Measurements from ENCODE around the gene RCCD1.

GRCh38 chr15:90918034-90918788, 36.5 kb upstream of the RCCD1 start:
- TF ChIP-seq POLR2AphosphoS5 (IDR thresholded peaks at IDR 0.05; ENCODE audit: low read depth, low read length) (no peak), EZH2 (IDR thresholded peaks at IDR 0.05; ENCODE audit: low read depth, low read length, severe bottlenecking) (no peak), HDAC2 (IDR thresholded peaks at IDR 0.05; ENCODE audit: borderline replicate concordance in 1 of 2, low read depth in 2 of 2, low read length in 2 of 2) (no peak), SP2 (IDR thresholded peaks at IDR 0.05; ENCODE audit: low read length) (no peak), MAX (IDR thresholded peaks at IDR 0.05) (no peak), CTCF (IDR thresholded peaks at IDR 0.05; ENCODE audit: control extremely low read depth in 1 of 3, insufficient read depth in 1 of 3, low read depth in 1 of 3, low read length in 3 of 3) (no peak), RBBP5 (IDR thresholded peaks at IDR 0.05; ENCODE audit: borderline replicate concordance, low read depth, low read length) (no peak), RAD21 (IDR thresholded peaks at IDR 0.05 in 1 of 2, conservative IDR thresholded peaks at IDR 0.05 in 1 of 2; ENCODE audit: low read depth in 2 of 2, low read length in 2 of 2) (no peak), JUN (IDR thresholded peaks at IDR 0.05; ENCODE audit: low read depth, low read length) (no peak), POLR2A (IDR thresholded peaks at IDR 0.05; ENCODE audit: control extremely low read depth in 1 of 2, low read depth in 2 of 2, low read length in 2 of 2) (no peak), GABPA (IDR thresholded peaks at IDR 0.05; ENCODE audit: borderline replicate concordance, insufficient read depth, low read length) (no peak)

Data from H1 (cell line).